ENCODE measurements around the gene KBTBD3.
"Not testable (repeated sequence)": the region's sequence is repeated elsewhere in the genome, so short reads cannot be mapped to it uniquely, and the experiment has no call there.

The KBTBD3 gene

DNA sequence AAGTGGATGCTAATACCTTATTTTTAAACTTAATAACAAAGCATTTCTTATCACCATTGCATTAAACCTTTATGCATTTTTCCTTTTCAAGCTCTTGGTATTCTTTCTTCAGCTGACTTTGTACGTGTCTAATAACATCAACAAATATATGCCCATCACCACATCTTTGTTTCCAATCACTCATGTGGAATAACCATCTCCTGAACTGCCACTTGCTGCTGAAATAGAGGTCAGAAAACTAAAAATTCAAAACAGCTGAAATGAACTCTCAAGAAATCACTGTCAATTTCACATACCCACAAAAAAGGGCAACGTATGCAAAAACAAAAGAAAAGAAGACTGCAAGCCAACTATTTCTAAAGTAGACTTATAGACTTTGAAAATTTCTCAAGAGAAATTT is 62.5 kb downstream of the KBTBD3 start:
- H3K36me3 Mint-ChIP-seq (ENCODE audit: insufficient read depth): peaks cover 16% of the 10 kb centered on the region
- H3K27me3 Mint-ChIP-seq: no peaks in the 10 kb centered on the region
- H3K27ac Mint-ChIP-seq (ENCODE audit: low read depth): no peak overlapping the region
- H3K4me1 Mint-ChIP-seq: peaks cover 41% of the 10 kb centered on the region
- DNase-seq (ENCODE audit: low spot score in 2 of 2): no peak
- H3K4me3 Mint-ChIP-seq: no peak overlapping the region
- no peak for ATAC-seq (replicated peaks; ENCODE audit: extremely low read depth, poor library complexity, severe bottlenecking)
- no peaks in the 10 kb centered on the region for H3K9me3 Mint-ChIP-seq

DNA sequence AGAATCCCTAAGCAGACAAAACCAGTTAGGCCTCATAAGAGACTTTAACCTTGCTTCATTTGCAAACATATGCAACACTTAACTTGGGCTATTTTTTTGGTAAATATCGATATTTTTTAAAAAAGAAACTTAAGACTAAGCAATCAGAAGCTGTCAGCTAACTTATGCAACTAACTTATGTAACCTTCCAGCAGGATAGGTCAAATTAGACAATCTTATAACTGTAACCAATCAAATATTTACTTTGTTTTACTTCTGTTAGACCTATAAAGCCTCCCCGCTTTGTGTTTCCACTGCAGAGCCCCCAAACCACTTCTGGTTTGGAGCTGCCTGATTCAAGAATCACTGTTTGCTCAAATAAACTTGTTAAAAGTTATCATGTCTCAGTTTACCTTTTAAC is 63.1 kb downstream of the KBTBD3 start:
- no peak overlapping the region for H3K27ac Mint-ChIP-seq (ENCODE audit: low read depth)
- H3K9me3 Mint-ChIP-seq: no peaks in the 10 kb centered on the region
- no peak overlapping the region for H3K4me3 Mint-ChIP-seq
- peaks cover 20% of the 10 kb centered on the region for H3K36me3 Mint-ChIP-seq (ENCODE audit: insufficient read depth)
- no peak for DNase-seq (ENCODE audit: low spot score in 2 of 2)
- peaks cover 38% of the 10 kb centered on the region for H3K4me1 Mint-ChIP-seq
- no peak for ATAC-seq (replicated peaks; ENCODE audit: extremely low read depth, poor library complexity, severe bottlenecking)
- no peaks in the 10 kb centered on the region for H3K27me3 Mint-ChIP-seq

- Mint-ChIP-seq H3K9me3 (no peaks in the 10 kb centered on the region), H3K4me3 (no peak overlapping the region), H3K4me1 (peaks cover 35% of the 10 kb centered on the region), H3K27ac (ENCODE audit: low read depth) (no peak overlapping the region), H3K36me3 (ENCODE audit: insufficient read depth) (peaks cover 20% of the 10 kb centered on the region), H3K27me3 (no peaks in the 10 kb centered on the region)
- DNase-seq (ENCODE audit: low spot score in 2 of 2): no peak
- ATAC-seq (replicated peaks; ENCODE audit: extremely low read depth, poor library complexity, severe bottlenecking): no peak
Observed at GRCh38 chr11:106012744-106013143, 64.4 kb downstream of the KBTBD3 start.

DNA sequence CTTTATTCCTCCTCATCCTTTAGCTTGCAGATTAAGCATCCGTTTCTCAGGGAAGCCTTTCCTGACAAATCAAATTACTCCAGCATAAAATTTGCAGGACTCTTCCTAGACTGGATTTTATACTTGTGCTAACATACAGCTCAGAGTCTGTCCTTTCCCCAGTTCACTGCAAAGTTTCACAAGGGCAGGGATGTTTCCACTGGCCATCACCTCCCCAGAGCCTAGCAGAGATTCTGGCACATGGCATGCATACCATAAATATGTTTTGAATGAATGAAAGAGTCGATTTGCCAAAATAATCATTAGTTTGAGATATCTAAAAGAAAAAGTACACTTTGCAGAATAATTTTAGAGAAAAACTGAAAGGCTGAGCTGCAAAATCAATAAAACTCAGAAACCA is 65.7 kb downstream of the KBTBD3 start:
- H3K9me3 Mint-ChIP-seq: no peaks in the 10 kb centered on the region
- H3K27me3 Mint-ChIP-seq: no peaks in the 10 kb centered on the region
- H3K4me1 Mint-ChIP-seq: peaks cover 39% of the 10 kb centered on the region
- DNase-seq (ENCODE audit: low spot score in 2 of 2) (no peak), ATAC-seq (replicated peaks; ENCODE audit: extremely low read depth, poor library complexity, severe bottlenecking) (no peak)
- H3K4me3 Mint-ChIP-seq: no peak overlapping the region
- peaks cover 23% of the 10 kb centered on the region for H3K36me3 Mint-ChIP-seq (ENCODE audit: insufficient read depth)
- H3K27ac Mint-ChIP-seq (ENCODE audit: low read depth): no peak overlapping the region

- H3K27me3 Mint-ChIP-seq; H3K27ac Mint-ChIP-seq (ENCODE audit: low read depth); DNase-seq (ENCODE audit: low spot score in 2 of 2); H3K9me3 Mint-ChIP-seq; ATAC-seq (replicated peaks; ENCODE audit: extremely low read depth, poor library complexity, severe bottlenecking); H3K4me3 Mint-ChIP-seq; H3K36me3 Mint-ChIP-seq (ENCODE audit: insufficient read depth): not testable (repeated sequence)
- peaks cover 34% of the 10 kb centered on the region for H3K4me1 Mint-ChIP-seq
Observed at GRCh38 chr11:106003094-106003493, 74.1 kb downstream of the KBTBD3 start.

- H3K36me3 Mint-ChIP-seq (ENCODE audit: insufficient read depth): peaks cover 9% of the 10 kb centered on the region
- peaks cover 9% of the 10 kb centered on the region for H3K9me3 Mint-ChIP-seq
- DNase-seq (ENCODE audit: low spot score in 2 of 2): no peak
- no peak overlapping the region for H3K27ac Mint-ChIP-seq (ENCODE audit: low read depth)
- peaks cover 42% of the 10 kb centered on the region for H3K4me1 Mint-ChIP-seq
- H3K27me3 Mint-ChIP-seq: no peaks in the 10 kb centered on the region
- no peak overlapping the region for H3K4me3 Mint-ChIP-seq
- ATAC-seq (replicated peaks; ENCODE audit: extremely low read depth, poor library complexity, severe bottlenecking): no peak
Observed at GRCh38 chr11:106001304-106002012, 75.7 kb downstream of the KBTBD3 start.

Data from central memory CD8-positive, alpha-beta T cell (primary cell).